ENCODE data around the gene RASSF9.

Gene RASSF9

DNA sequence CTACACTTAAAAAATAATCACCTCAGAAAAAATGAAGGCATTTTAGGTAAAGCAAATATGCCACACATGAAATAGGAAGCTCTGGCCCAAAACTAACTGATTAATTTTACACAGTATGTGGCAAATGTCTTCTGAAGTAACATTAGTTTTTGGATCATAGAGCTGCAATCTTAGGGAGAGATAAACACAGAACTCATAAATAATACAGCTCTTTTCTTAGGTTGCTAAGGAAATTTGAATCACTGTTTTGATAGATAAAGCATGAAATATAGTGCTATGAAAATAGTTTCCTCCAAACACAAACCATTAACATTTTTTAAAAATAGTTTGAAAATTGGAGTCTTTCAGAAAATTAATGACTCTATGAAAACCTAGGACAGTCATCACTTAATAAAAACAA lies 15.0 kb downstream of the RASSF9 start:
- DNase-seq (ENCODE audit: low spot score): no peak

GRCh38 chr12:85820101-85820500 lies 16.1 kb downstream of the RASSF9 start:
- no peak for DNase-seq (ENCODE audit: low spot score)

GRCh38 chr12:85814741-85815140 lies 21.5 kb downstream of the RASSF9 start:
- DNase-seq (ENCODE audit: low spot score): no peak

GRCh38 chr12:85814071-85814470 lies 22.1 kb downstream of the RASSF9 start:
- DNase-seq (ENCODE audit: low spot score): no peak

- DNase-seq (ENCODE audit: low spot score): no peak
Measured at GRCh38 chr12:85809500-85809899, 26.7 kb downstream of the RASSF9 start.

GRCh38 chr12:85807730-85808129 lies 28.5 kb downstream of the RASSF9 start:
- DNase-seq (ENCODE audit: low spot score): no peak

GRCh38 chr12:85805654-85806053 lies 30.6 kb downstream of the RASSF9 start:
- no peak for DNase-seq (ENCODE audit: low spot score)

DNA sequence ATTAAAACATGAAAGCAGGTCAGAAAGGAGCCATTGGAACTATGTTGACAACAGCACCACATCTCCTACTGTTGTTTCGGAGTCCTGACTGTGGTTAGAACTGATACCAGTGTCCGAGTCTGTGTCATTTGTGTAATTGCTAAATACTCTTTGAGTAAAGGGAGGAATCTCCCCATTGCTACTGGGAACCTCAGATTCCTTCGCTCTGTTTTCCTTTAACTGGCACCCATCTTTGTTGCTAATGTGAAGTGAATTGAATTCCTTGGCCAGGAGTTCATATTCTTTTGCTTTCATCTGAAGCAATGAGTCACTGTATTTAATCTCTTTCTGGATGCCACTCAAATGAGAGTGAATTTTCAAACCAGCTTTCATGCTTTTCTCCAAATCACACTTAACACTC lies 31.5 kb downstream of the RASSF9 start:
- no peak for DNase-seq (ENCODE audit: low spot score)

DNA sequence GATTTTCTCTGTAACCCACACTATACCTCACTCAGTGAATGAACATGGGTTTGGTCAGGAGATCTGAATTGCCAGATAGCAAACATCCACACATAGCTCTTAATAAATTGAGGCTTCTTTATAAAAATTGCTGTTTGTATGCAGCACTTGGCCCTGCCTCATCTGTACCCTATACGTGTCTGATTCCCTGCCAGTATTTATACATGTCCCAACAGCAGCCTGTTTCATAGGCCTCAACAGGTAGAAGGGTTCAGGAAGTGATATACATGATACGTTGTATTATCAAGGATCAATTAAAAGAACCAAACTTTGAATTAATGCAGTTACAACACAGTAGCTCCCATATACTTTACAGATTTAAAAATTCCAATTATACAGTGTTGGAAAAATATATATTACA lies 32.3 kb downstream of the RASSF9 start:
- DNase-seq (ENCODE audit: low spot score): no peak

GRCh38 chr12:85803231-85803630 lies 33.0 kb downstream of the RASSF9 start:
- DNase-seq (ENCODE audit: low spot score): no peak

- no peak for DNase-seq (ENCODE audit: low spot score)
Measured at GRCh38 chr12:85798122-85798521, 38.1 kb downstream of the RASSF9 start.

DNA sequence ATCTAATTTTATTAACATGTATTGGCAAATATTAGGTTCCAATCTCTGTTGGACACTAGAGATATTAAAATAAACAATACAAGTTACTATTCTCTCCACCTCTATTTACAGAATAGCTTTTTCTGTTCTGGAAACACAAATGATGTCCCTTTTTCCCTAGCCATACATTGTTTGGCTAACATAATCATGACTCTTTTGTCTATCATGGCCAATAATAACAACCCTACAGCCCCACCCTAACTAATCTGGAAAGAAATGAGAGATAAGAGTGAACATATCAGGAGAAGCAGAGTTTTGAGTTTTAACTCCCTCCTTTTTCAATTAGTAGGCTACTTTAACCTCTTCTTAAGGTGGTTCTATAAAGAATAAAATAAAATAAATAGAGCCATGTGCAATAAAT lies 40.2 kb downstream of the RASSF9 start:
- DNase-seq (ENCODE audit: low spot score): no peak

- no peak for DNase-seq (ENCODE audit: low spot score)
Measured at GRCh38 chr12:85794531-85794930, 41.7 kb downstream of the RASSF9 start.

DNA sequence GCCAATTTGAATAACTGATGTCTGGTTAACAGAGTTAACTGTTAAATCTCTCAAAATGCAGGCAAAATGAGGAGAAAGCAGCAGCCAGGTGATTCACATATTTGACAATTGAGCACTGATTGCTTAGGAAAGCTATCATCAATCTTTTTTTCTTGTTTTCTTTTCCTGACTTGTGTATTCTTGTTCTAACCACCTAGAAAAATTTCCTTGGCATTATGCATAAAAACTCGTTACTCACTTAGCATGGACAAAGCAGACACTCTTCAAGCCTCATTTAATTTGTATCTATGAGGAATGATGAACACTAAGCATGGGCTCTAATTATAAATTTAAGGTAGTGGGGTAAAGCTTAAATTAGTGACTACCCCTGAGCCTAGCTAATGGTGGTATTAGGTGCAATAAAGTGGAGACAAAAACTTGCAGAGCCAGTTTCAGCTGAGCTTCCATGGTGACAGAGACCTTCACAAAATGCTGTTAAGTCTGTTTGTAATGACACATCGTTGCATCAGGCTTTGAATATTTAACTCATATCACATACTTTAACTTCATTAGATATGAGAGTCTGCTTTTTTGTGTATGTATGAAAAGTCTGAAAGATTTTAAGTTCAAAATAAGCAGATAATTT lies 52.0 kb downstream of the RASSF9 start:
- DNase-seq (ENCODE audit: low spot score): no peak

DNA sequence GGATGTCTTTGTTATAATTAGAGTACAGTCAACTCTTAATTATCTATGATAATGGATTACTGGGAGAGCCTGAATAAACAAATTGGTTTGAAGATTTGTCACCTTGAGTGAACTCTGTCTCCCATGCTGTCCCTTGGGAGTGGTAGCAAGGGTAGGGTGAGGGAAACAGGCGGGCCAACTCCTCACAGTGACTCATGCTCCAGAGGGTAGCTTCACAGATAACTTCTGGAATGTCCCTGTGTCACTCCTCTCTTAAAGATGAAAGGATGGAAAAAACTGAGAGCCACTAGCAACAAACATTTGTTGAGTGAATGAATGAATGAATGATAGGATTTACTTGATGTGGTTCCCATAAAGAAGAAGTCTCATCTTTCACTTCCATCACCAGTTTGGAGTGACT lies 53.5 kb downstream of the RASSF9 start:
- no peak for DNase-seq (ENCODE audit: low spot score)

DNA sequence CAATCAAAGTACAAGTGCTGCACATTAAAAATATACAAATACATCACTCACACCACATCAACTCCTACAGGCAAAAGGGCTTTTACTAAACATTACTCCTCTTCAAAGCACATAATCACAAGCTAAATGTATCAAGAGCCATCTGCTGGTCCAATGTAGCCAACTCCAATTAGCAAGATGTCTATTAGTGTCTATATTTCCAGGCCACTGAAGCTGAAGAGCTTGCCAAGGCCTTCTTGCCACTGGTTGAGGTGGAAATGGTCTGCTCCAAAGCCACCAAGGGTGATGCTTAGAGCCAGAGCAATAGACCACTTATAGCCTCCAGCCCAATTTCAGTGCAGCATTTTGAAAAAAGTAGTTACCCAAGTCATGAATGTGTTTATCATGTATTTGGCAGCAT lies 54.4 kb downstream of the RASSF9 start:
- DNase-seq (ENCODE audit: low spot score): no peak

DNA sequence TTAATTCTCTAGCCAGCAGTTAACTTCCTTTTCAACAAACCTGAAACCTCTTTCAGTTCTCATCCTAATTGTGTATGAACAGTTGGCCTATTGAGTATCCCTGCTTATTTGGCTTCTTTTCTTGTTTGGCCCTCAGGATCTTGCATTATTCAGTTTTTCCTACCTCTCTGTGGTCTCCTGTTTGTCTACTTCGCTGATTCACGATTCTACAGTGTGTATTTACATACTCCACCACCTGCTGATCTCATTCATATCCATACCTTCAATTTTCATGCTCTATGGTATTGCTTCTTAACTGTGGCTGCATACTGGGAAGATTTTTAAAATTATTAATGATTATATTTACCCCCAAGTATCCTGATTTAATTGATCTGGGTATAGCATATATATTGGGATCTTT lies 56.4 kb downstream of the RASSF9 start:
- no peak for DNase-seq (ENCODE audit: low spot score)

DNA sequence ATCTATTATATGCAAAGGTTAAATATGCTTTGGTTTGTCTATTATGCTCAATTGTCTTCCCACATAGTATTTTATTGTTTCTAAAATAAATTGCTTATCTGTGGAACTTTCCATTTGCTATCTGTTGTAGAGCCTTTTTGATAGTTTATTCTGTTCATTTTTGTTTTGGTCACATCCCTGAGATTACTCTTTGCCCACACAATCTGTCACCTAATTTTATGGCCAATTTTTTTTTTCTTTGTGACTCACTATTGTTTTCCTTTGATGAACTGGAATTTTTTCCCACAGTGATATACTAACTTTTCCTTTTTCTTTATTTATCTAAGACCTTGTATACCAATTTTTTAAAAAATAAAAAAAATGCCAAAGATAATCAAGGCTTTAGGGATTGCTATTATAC lies 61.1 kb downstream of the RASSF9 start:
- DNase-seq (ENCODE audit: low spot score): no peak

DNA sequence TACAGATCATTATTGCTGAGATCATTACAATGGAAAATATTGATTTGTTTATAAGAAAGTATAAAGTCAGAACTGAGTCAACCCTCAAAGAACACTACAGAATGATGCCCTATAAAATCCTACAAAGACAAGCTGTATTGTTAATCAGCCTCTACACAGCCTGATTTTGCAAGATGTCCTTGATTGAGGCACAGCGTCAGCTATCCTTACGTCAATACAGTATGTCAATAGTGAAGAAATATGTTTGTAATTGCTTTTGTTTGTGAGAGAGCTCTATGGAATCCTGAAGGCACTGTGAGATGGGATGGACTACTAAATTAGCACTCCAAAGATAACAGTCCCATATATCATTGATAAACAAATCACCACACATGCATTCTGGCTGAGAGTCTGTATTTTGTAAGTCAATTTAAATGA lies 70.7 kb downstream of the RASSF9 start:
- no peak for DNase-seq (ENCODE audit: low spot score)

- no peak for DNase-seq (ENCODE audit: low spot score)
Measured at GRCh38 chr12:85759623-85760022, 76.6 kb downstream of the RASSF9 start.

GRCh38 chr12:85759091-85759490 lies 77.1 kb downstream of the RASSF9 start:
- DNase-seq (ENCODE audit: low spot score): no peak

DNA sequence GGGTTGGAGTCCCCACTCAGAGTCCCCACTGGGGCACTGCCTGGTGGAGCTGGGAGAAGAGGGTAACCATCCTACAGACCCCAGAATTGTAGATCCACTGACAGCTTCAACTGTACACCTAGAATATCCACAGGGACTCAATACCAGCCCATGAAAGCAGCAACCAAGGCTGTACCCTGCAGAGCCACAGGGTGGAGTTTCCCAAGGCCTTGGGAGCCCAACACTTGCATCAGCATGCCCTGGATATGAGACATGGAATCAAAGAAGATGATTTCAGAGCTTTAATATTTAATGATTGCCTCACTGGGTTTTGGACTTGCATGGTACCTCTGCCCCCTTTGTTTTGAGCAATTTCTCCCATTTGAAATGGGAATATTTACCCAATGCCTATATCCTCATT lies 80.4 kb downstream of the RASSF9 start:
- no peak for DNase-seq (ENCODE audit: low spot score)
